Tibial artery (tissue), 4 donors: ENCODE results near the gene SREBF1.

ENCODE experiments used
- DNase-seq, 2 donors: peaks; one replicate each; pipeline ENCODE4 v3.0.0-alpha.2; 2019
- H3K27ac ChIP-seq, 2 donors: fragments of 200-600 bp; sonication (generic) in 1 of 2; 1 replicate in 1 of 2; 2 replicates in 1 of 2; pipeline ENCODE4 v1.5.1; 2018 to 2019; ENCODE audit warnings: mild to moderate bottlenecking in 1 of 2
- H3K27me3 ChIP-seq, 2 donors: fragments of 200-600 bp; sonication (generic) in 1 of 2; one replicate each; pipeline versions ENCODE4 v1.5.1 to v1.6.0; 2016 to 2019
- H3K36me3 ChIP-seq, 3 donors: fragments of 200-600 bp; sonication (generic) in 2 of 3; one replicate each; pipeline ENCODE4 v1.5.1; 2016 to 2019; ENCODE audit warnings: mild to moderate bottlenecking in 2 of 3
- H3K4me1 ChIP-seq, 4 donors: fragments of 200-600 bp; sonication (generic) in 2 of 4; 1 replicate in 3 of 4; 2 replicates in 1 of 4; pipeline ENCODE4 v1.5.1; 2016 to 2019
- H3K4me3 ChIP-seq, 2 donors: fragments of 200-600 bp; sonication (generic) in 1 of 2; 1 replicate in 1 of 2; 2 replicates in 1 of 2; pipeline ENCODE4 v1.5.1; 2018 to 2019; ENCODE audit warnings: mild to moderate bottlenecking in 2 of 2
- H3K9me3 ChIP-seq, 3 donors: fragments of 200-600 bp; sonication (generic) in 1 of 3; one replicate each; pipeline ENCODE4 v1.5.1; 2016 to 2019
- intact Hi-C: fragments of 100-400 bp; cut with DNase I; formaldehyde crosslinking; loops from one replicate; pipeline ENCODE4 v1.15.0; 2023; ENCODE audit warnings: low total_unique reads
- TF ChIP-seq, protein P1 (sequence below), 2 experiments: fragments of 200-600 bp in 1 of 2; fragments of 450-650 bp in 1 of 2; IDR thresholded peaks; one replicate each; pipeline ENCODE4 v1.5.1; 2017 to 2019; ENCODE audit warnings: antibody characterized with exemption in 2 of 2, mild to moderate bottlenecking in 1 of 2, moderate library complexity in 1 of 2

SREBF1 gene

GRCh38 chr17:17830740-17831207 lies 6.0 kb downstream of the SREBF1 start:
- Histone ChIP-seq H3K27me3 (no peaks in the 10 kb centered on the region), H3K27ac (no peak overlapping the region), H3K4me3 (no peak overlapping the region), H3K36me3 (peaks cover 0 to 15% (median 0%) of the 10 kb centered on the region in 3 donors), H3K9me3 (no peaks in the 10 kb centered on the region), H3K4me1 (peaks cover 3 to 66% (median 22%) of the 10 kb centered on the region in 4 donors)
- intact Hi-C loops, result no loop called here
- no peak for DNase-seq
- TF ChIP-seq, protein P1, sequence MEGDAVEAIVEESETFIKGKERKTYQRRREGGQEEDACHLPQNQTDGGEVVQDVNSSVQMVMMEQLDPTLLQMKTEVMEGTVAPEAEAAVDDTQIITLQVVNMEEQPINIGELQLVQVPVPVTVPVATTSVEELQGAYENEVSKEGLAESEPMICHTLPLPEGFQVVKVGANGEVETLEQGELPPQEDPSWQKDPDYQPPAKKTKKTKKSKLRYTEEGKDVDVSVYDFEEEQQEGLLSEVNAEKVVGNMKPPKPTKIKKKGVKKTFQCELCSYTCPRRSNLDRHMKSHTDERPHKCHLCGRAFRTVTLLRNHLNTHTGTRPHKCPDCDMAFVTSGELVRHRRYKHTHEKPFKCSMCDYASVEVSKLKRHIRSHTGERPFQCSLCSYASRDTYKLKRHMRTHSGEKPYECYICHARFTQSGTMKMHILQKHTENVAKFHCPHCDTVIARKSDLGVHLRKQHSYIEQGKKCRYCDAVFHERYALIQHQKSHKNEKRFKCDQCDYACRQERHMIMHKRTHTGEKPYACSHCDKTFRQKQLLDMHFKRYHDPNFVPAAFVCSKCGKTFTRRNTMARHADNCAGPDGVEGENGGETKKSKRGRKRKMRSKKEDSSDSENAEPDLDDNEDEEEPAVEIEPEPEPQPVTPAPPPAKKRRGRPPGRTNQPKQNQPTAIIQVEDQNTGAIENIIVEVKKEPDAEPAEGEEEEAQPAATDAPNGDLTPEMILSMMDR (IDR thresholded peaks at IDR 0.05), result no peak

DNA sequence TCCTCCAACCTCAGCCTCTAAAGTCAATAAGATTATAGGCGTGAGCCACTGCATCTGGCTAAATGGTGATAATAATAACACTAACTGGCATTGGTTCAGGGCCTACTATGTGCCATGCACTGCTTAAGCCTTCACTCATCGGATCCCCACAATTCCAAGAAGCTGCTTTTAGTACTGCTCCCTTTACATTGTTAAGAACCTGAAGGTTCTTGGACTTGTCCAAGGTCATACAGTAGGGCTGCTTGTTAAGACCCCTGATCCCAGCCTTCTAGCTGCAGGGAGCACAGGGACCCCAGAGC lies 6.6 kb downstream of the SREBF1 start:
- Histone ChIP-seq H3K27me3 (no peaks in the 10 kb centered on the region), H3K9me3 (no peaks in the 10 kb centered on the region), H3K36me3 (peaks cover 0 to 15% (median 0%) of the 10 kb centered on the region in 3 donors), H3K4me1 (peaks cover 5 to 64% (median 20%) of the 10 kb centered on the region in 4 donors), H3K27ac (no peak overlapping the region), H3K4me3 (no peak overlapping the region)
- DNase-seq, result no peak
- TF ChIP-seq, protein P1 (IDR thresholded peaks at IDR 0.05), result no peak
- intact Hi-C loops, result no loop called here

DNA sequence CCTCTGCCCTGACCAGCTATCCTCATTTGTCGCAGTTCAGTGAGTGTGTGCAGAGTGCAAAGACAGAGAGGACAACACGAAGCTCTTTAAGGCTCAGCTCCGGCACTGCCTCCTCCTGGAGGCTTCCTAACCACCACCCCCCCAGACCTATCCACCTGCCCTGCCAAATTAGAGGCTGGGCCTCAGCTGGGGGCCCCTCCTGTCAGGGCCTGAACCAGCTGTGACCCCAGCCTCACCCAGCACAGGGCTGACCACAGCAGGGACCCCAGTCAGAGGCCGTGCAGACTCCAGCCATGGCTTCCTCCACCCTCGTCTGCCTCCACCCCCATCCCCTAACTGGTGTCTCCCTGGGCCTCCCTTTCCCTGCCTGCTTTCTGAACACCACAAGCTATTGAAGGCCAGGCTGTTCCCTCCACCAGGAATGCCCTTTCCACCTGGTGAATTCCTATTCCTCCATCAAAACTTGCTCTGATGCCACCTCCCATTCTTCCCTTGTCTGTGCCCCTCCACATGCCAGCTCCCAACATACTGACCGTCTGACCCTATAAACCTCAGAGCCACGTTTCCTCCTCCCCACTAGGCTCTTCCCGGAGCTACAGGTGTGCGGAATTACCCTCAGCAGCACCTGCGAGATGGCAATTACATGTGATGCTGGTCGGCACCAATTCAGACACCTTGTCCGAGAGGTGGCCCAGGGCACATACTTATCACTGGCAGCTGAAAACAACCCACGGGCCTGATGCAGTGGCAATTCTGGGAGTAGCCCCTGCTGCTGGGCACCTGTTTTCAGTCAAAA lies 8.8 kb downstream of the SREBF1 start:
- Histone ChIP-seq H3K27ac (no peak overlapping the region), H3K4me3 (no peak overlapping the region), H3K36me3 (peaks cover 0 to 15% (median 0%) of the 10 kb centered on the region in 3 donors), H3K4me1 (peaks cover 5 to 69% (median 30%) of the 10 kb centered on the region in 4 donors), H3K27me3 (no peaks in the 10 kb centered on the region), H3K9me3 (no peaks in the 10 kb centered on the region)
- no peak for DNase-seq
- TF ChIP-seq, protein P1 (IDR thresholded peaks at IDR 0.05), result no peak
- intact Hi-C loops, result loop anchor here (5.0 kb wide), 1 partner anchor 1679 kb away; no protein-coding TSS in a partner anchor

DNA sequence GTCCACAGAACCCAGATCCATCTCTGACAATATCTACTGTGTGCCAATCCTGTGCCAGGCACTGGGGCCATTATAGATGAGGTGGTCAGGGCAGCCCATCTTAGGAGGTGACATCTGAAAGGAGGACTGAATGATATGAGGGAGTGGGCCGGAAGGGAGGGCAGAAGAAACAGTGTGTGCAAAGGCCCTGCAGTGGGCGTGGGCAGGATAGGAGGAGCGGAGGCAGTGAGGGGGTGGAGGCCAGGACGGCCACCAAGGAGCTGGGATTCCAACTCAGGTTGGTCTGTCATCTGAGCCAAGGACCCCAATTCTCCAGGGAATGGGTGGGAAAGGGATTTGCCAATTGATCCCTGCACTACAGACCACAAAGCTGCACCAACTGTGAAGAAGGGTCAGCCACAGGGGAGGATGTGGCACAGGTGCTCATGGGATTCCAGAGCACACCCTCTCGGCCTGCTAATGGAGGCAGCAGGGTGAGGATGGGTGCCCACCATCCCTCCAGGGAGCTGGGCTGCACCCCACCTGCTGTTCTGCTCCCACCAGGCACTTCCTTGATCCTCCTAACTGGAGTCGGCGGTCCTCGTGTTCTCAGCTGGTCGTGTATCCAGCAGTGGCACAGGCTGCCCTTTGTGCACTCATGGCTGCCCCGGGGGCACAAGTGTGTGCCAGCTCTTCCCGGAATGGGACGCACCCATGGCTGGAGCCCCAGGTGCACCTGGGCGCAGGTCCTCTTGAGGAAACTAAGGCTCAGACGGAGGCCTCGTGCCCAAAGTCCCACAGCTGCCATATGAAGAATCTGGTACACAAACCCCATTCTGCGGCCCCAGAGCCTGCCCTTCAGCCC lies 9.6 kb downstream of the SREBF1 start:
- H3K27ac ChIP-seq, result no peak overlapping the region
- intact Hi-C loops, result loop anchor here (5.0 kb wide), 1 partner anchor 1680 kb away; no protein-coding TSS in a partner anchor
- H3K4me1 ChIP-seq, result peaks cover 5 to 77% (median 38%) of the 10 kb centered on the region in 4 donors

DNA sequence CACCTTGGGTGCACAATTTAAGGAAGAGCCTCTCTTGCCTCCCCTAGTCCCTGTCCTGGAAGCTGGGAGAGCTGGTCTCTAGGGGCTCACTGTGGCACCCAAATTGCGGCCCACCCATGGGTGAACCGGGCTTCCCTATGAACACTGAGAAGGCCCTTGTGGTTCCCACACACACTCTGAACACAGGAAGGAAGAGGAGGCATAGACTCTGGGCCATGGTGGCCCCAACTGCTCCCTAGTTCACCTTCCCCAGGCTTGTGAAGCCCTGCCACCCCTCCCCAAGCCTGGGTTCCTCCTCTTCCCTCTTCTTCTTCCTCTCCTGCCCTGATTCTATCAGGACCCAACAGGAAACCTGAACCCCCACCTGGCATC lies 10.5 kb downstream of the SREBF1 start:
- peaks cover 5 to 79% (median 42%) of the 10 kb centered on the region in 4 donors for H3K4me1 ChIP-seq
- no peak for DNase-seq
- intact Hi-C loops, result loop anchor here (5.0 kb wide), 1 partner anchor 1681 kb away; no protein-coding TSS in a partner anchor
- H3K27ac ChIP-seq, result peak overlapping the region in 1 of 2 donors; percentile 65
- TF ChIP-seq, protein P1 (IDR thresholded peaks at IDR 0.05), result no peak
- H3K4me3 ChIP-seq, result no peak overlapping the region
- no peaks in the 10 kb centered on the region for H3K27me3 ChIP-seq
- H3K36me3 ChIP-seq, result peaks cover 0 to 9% (median 0%) of the 10 kb centered on the region in 3 donors
- no peaks in the 10 kb centered on the region for H3K9me3 ChIP-seq

More for the DNA sequence above, 9.6 kb downstream of the SREBF1 start:
- H3K36me3 ChIP-seq, result peaks cover 0 to 15% (median 0%) of the 10 kb centered on the region in 3 donors
- no peak overlapping the region for H3K4me3 ChIP-seq
- TF ChIP-seq, protein P1 (IDR thresholded peaks at IDR 0.05), result no peak
- DNase-seq, result no peak
- no peaks in the 10 kb centered on the region for H3K27me3 ChIP-seq
- H3K9me3 ChIP-seq, result no peaks in the 10 kb centered on the region
